ENCODE data around the gene IFNAR1. TPM values are rescaled to one million over a fixed set of nuclear protein-coding genes. Genes with fewer than 3 reads are reported as not detected.

The IFNAR1 gene
- total RNA-seq, 1 experiment from 2014 or later, result 20.4 TPM

- POLR2A ChIA-PET, result no interaction called here
- no peaks in the 10 kb centered on the region for H3K9me3 ChIP-seq
- H3K4me3 ChIP-seq (ENCODE audit: low read depth, low read length), result no peak overlapping the region
- no peak overlapping the region for H3K4me3 Mint-ChIP-seq (ENCODE audit: unreplicated experiment)
- no peaks in the 10 kb centered on the region for H3K27me3 Mint-ChIP-seq (ENCODE audit: insufficient read depth, unreplicated experiment)
- CTCF ChIA-PET, result no interaction called here
- H3K9me3 Mint-ChIP-seq (ENCODE audit: unreplicated experiment), result no peaks in the 10 kb centered on the region
- TF ChIP-seq, protein P1, sequence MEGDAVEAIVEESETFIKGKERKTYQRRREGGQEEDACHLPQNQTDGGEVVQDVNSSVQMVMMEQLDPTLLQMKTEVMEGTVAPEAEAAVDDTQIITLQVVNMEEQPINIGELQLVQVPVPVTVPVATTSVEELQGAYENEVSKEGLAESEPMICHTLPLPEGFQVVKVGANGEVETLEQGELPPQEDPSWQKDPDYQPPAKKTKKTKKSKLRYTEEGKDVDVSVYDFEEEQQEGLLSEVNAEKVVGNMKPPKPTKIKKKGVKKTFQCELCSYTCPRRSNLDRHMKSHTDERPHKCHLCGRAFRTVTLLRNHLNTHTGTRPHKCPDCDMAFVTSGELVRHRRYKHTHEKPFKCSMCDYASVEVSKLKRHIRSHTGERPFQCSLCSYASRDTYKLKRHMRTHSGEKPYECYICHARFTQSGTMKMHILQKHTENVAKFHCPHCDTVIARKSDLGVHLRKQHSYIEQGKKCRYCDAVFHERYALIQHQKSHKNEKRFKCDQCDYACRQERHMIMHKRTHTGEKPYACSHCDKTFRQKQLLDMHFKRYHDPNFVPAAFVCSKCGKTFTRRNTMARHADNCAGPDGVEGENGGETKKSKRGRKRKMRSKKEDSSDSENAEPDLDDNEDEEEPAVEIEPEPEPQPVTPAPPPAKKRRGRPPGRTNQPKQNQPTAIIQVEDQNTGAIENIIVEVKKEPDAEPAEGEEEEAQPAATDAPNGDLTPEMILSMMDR (IDR thresholded peaks at IDR 0.05; ENCODE audit: insufficient read depth in 1 of 2, low read depth in 1 of 2, low read length in 1 of 2, severe bottlenecking in 1 of 2, unreplicated experiment in 1 of 2), result no peak
- no peak for DNase-seq
- H3K4me1 ChIP-seq, result peaks cover 5% of the 10 kb centered on the region; the same call in 1 of the 2 replicates
- H3K27me3 ChIP-seq (replicated peaks; ENCODE audit: control insufficient read depth, insufficient read depth, low read length), result no peaks in the 10 kb centered on the region
- H3K27ac Mint-ChIP-seq (ENCODE audit: unreplicated experiment), result no peak overlapping the region
- no peaks in the 10 kb centered on the region; the same call in 1 of the 2 replicates for H3K36me3 ChIP-seq (ENCODE audit: control insufficient read depth, insufficient read depth, low read length)
- H3K36me3 Mint-ChIP-seq (ENCODE audit: insufficient read depth, unreplicated experiment), result peaks cover 15% of the 10 kb centered on the region
- intact Hi-C loops (cut with micrococcal nuclease; ENCODE audit: unreplicated experiment), result no loop called here
- TSS peak; percentile 72 for BruUV-seq (replicated peaks)
- no peaks in the 10 kb centered on the region for H3K4me1 Mint-ChIP-seq (ENCODE audit: low read depth, unreplicated experiment)
These were observed 30.6 kb downstream of the IFNAR1 start for GRCh38 chr21:33355355-33355754.

GRCh38 chr21:33355996-33356395 lies 31.2 kb downstream of the IFNAR1 start:
- TF ChIP-seq, protein P1 (IDR thresholded peaks at IDR 0.05; ENCODE audit: insufficient read depth in 1 of 2, low read depth in 1 of 2, low read length in 1 of 2, severe bottlenecking in 1 of 2, unreplicated experiment in 1 of 2), result no peak
- POLR2A ChIA-PET, result no interaction called here
- H3K27me3 ChIP-seq (replicated peaks; ENCODE audit: control insufficient read depth, insufficient read depth, low read length), result no peaks in the 10 kb centered on the region
- no peaks in the 10 kb centered on the region for H3K27me3 Mint-ChIP-seq (ENCODE audit: insufficient read depth, unreplicated experiment)
- CTCF ChIA-PET, result no interaction called here
- peaks cover 15% of the 10 kb centered on the region for H3K36me3 Mint-ChIP-seq (ENCODE audit: insufficient read depth, unreplicated experiment)
- H3K4me3 ChIP-seq (ENCODE audit: low read depth, low read length), result no peak overlapping the region
- DNase-seq, result no peak
- no peak overlapping the region for H3K4me3 Mint-ChIP-seq (ENCODE audit: unreplicated experiment)
- no peaks in the 10 kb centered on the region for H3K9me3 ChIP-seq
- H3K27ac Mint-ChIP-seq (ENCODE audit: unreplicated experiment), result no peak overlapping the region
- no peaks in the 10 kb centered on the region for H3K9me3 Mint-ChIP-seq (ENCODE audit: unreplicated experiment)
- peaks cover 6% of the 10 kb centered on the region for H3K4me1 Mint-ChIP-seq (ENCODE audit: low read depth, unreplicated experiment)
- H3K4me1 ChIP-seq, result peaks cover 8% of the 10 kb centered on the region; the same call in 1 of the 2 replicates
- intact Hi-C loops (cut with micrococcal nuclease; ENCODE audit: unreplicated experiment), result no loop called here
- no TSS peak for BruUV-seq (replicated peaks)
- no peaks in the 10 kb centered on the region; the same call in 1 of the 2 replicates for H3K36me3 ChIP-seq (ENCODE audit: control insufficient read depth, insufficient read depth, low read length)

GRCh38 chr21:33357177-33357576 lies 32.4 kb downstream of the IFNAR1 start:
- Mint-ChIP-seq H3K4me3 (ENCODE audit: unreplicated experiment) (no peak overlapping the region), H3K4me1 (ENCODE audit: low read depth, unreplicated experiment) (peaks cover 13% of the 10 kb centered on the region), H3K9me3 (ENCODE audit: unreplicated experiment) (peaks cover 6% of the 10 kb centered on the region), H3K36me3 (ENCODE audit: insufficient read depth, unreplicated experiment) (peaks cover 20% of the 10 kb centered on the region), H3K27ac (ENCODE audit: unreplicated experiment) (no peak overlapping the region), H3K27me3 (ENCODE audit: insufficient read depth, unreplicated experiment) (no peaks in the 10 kb centered on the region)
- H3K9me3 ChIP-seq, result no peaks in the 10 kb centered on the region
- no peaks in the 10 kb centered on the region for H3K27me3 ChIP-seq (replicated peaks; ENCODE audit: control insufficient read depth, insufficient read depth, low read length)
- ChIA-PET POLR2A (interaction anchor here (0.6 kb wide), 1 partner anchor 152 kb away, joined by 7 read pairs; no protein-coding TSS in a partner anchor), CTCF (no interaction called here)
- no peaks in the 10 kb centered on the region; the same call in 1 of the 2 replicates for H3K36me3 ChIP-seq (ENCODE audit: control insufficient read depth, insufficient read depth, low read length)
- H3K4me3 ChIP-seq (ENCODE audit: low read depth, low read length), result no peak overlapping the region
- H3K4me1 ChIP-seq, result peaks cover 14% of the 10 kb centered on the region
- no peak for DNase-seq
- TF ChIP-seq, protein P1 (IDR thresholded peaks at IDR 0.05; ENCODE audit: insufficient read depth in 1 of 2, low read depth in 1 of 2, low read length in 1 of 2, severe bottlenecking in 1 of 2, unreplicated experiment in 1 of 2), result no peak
- intact Hi-C loops (cut with micrococcal nuclease; ENCODE audit: unreplicated experiment), result no loop called here
- BruUV-seq (replicated peaks), result no TSS peak
